Body of pancreas (tissue), 4 donors: ENCODE data around the gene TMPRSS2. TPM values are rescaled to one million over a fixed set of nuclear protein-coding genes. Genes with fewer than 3 reads are reported as not detected.

ENCODE experiments used
- ATAC-seq: fragments of 150-250 bp; one replicate; pipeline ENCODE4 v1.9.1; 2016
- DNase-seq, 4 donors: peaks; one replicate each; pipeline ENCODE4 v3.0.0-alpha.2; 2019
- H3K27ac ChIP-seq, 4 donors: fragments of 200-600 bp; sonication (generic); 1 replicate in 3 of 4; 2 replicates in 1 of 4; pipeline versions ENCODE4 v1.5.1 to v1.6.1; 2016 to 2019; ENCODE audit warnings: mild to moderate bottlenecking in 1 of 4, mixed read lengths in 1 of 4, moderate library complexity in 1 of 4
- H3K27me3 ChIP-seq, 2 donors: fragments of 200-600 bp; sonication (generic); one replicate each; pipeline ENCODE4 v1.6.0; 2016; ENCODE audit warnings: mild to moderate bottlenecking in 1 of 2
- H3K36me3 ChIP-seq, 2 donors: fragments of 200-600 bp; sonication (generic); replicated peaks in 1 of 2; 2 replicates each; pipeline ENCODE4 v1.5.1; 2016; ENCODE audit warnings: low read depth in 2 of 2; ENCODE audit not compliant: insufficient read depth in 1 of 2
- H3K4me1 ChIP-seq: fragments of 200-600 bp; sonication (generic); one replicate; pipeline ENCODE4 v1.6.0; 2016
- H3K4me3 ChIP-seq, 2 donors: fragments of 200-600 bp; sonication (generic); 1 replicate in 1 of 2; 2 replicates in 1 of 2; pipeline ENCODE4 v1.5.1; 2016 to 2019
- H3K9me3 ChIP-seq, 3 donors: fragments of 200-600 bp; sonication (generic); 1 replicate in 2 of 3; 2 replicates in 1 of 3; pipeline ENCODE4 v1.5.1; 2016
- CTCF ChIP-seq, 7 experiments: fragments of 450-650 bp in 4 of 7; fragments of 200-600 bp in 3 of 7; sonication (generic) in 3 of 7; IDR thresholded peaks; one replicate each; pipeline ENCODE4 v1.5.1; 2016 to 2019; ENCODE audit warnings: antibody characterized with exemption in 7 of 7
- POLR2A ChIP-seq, 3 donors: fragments of 450-650 bp; IDR thresholded peaks; one replicate each; pipeline ENCODE4 v1.6.1; 2016; ENCODE audit warnings: antibody characterized with exemption in 3 of 3, mild to moderate bottlenecking in 2 of 3
- WGBS, 2 donors: methylation state at CpG; one replicate each; pipeline ENCODE4 v1.1.5; 2017; 5-methylcytosine and 5-hydroxymethylcytosine counted together
- intact Hi-C: fragments of 100-400 bp; cut with DNase I; formaldehyde crosslinking; loops from one replicate; pipeline ENCODE4 v1.15.1; 2023
- total RNA-seq, 2 donors: library from RNA; depleted of rRNA; stranded (reverse); fragments of >200 nt; gene quantifications; one replicate each; pipeline ENCODE4 v1.1.0, GENCODE V29; 2016

The TMPRSS2 gene
- total RNA-seq, 2 donors from 2014 or later, result 45.7 to 60.3 TPM

GRCh38 chr21:41428311-41428710 is 79.6 kb downstream of the TMPRSS2 start:
- intact Hi-C loops, result no loop called here
- TF ChIP-seq POLR2A (IDR thresholded peaks at IDR 0.05) (no peak), CTCF (IDR thresholded peaks at IDR 0.05) (no peak)
- Histone ChIP-seq H3K27me3 (no peaks in the 10 kb centered on the region), H3K36me3 (peaks cover 0 to 7% of the 10 kb centered on the region in 2 donors), H3K4me3 (no peak overlapping the region), H3K4me1 (peaks cover 7% of the 10 kb centered on the region), H3K27ac (no peak overlapping the region), H3K9me3 (no peaks in the 10 kb centered on the region)
- WGBS, 2 donors, result 94 to 99% methylated on average over 8 of the region's 8 CpGs
- ATAC-seq (no peak), DNase-seq (no peak)

- ATAC-seq, result no peak
- WGBS, 2 donors, result 90% methylated on average over 8 of the region's 8 CpGs
- no peak overlapping the region for H3K27ac ChIP-seq
Measured at GRCh38 chr21:41427556-41427955, 80.4 kb downstream of the TMPRSS2 start.

DNA sequence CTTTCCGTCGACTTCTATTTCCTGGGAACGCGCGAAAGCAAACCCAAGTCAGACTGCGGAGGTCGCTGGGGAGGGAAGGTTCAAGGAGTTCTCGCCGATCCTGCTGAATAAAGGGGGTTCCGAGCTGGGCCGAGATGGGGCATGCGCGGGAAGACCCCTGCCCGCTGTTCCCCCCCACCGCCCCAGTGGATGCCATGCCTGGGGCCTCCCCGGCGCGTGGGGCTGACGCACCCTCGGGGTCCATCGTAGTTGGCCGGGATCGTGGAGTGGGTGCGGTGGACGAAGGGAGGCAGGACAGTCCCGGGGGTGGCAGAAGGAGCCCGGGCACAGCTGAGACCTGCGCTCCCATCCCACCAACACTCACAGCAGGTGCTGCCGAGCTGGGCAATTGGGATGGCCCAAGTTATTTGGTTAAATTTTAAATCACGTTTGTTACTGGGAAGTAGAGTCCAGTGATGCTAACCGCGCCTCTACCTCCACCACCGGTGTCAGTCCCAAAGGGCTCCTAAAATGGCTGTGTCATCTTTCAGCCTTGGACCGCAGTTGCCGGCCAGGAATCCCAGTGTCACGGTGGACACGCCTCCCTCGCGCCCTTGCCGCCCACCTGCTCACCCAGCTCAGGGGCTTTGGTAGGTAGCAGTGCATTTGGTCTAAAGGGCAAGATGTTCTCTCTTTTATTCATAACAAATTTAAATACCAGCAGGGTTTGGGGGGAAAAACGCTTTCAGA is 81.1 kb downstream of the TMPRSS2 start:
- no peaks in the 10 kb centered on the region for H3K9me3 ChIP-seq
- H3K4me3 ChIP-seq, result peak overlapping the region; percentile 64 to 74
- 30% methylated on average over 30 to 41 of the region's 41 CpGs for WGBS, 2 donors
- peak overlapping the region in 2 of 4 donors; percentile 59 to 64 for H3K27ac ChIP-seq
- H3K27me3 ChIP-seq, result no peaks in the 10 kb centered on the region
- intact Hi-C loops, result no loop called here
- peaks cover 7% of the 10 kb centered on the region for H3K4me1 ChIP-seq
- TF ChIP-seq POLR2A (IDR thresholded peaks at IDR 0.05) (no peak), CTCF (IDR thresholded peaks at IDR 0.05) (no peak)
- no peaks in the 10 kb centered on the region for H3K36me3 ChIP-seq
- ATAC-seq (peak; percentile 17), DNase-seq (no peak)

More at GRCh38 chr21:41427556-41427955, 80.4 kb downstream of the TMPRSS2 start:
- intact Hi-C loops, result no loop called here
- no peaks in the 10 kb centered on the region for H3K27me3 ChIP-seq
- peaks cover 7% of the 10 kb centered on the region for H3K4me1 ChIP-seq
- no peaks in the 10 kb centered on the region for H3K9me3 ChIP-seq
- TF ChIP-seq CTCF (IDR thresholded peaks at IDR 0.05), result no peak
- TF ChIP-seq POLR2A (IDR thresholded peaks at IDR 0.05), result no peak
- H3K4me3 ChIP-seq, result no peak overlapping the region
- peaks cover 0 to 6% of the 10 kb centered on the region in 2 donors for H3K36me3 ChIP-seq
- DNase-seq, result no peak

DNA sequence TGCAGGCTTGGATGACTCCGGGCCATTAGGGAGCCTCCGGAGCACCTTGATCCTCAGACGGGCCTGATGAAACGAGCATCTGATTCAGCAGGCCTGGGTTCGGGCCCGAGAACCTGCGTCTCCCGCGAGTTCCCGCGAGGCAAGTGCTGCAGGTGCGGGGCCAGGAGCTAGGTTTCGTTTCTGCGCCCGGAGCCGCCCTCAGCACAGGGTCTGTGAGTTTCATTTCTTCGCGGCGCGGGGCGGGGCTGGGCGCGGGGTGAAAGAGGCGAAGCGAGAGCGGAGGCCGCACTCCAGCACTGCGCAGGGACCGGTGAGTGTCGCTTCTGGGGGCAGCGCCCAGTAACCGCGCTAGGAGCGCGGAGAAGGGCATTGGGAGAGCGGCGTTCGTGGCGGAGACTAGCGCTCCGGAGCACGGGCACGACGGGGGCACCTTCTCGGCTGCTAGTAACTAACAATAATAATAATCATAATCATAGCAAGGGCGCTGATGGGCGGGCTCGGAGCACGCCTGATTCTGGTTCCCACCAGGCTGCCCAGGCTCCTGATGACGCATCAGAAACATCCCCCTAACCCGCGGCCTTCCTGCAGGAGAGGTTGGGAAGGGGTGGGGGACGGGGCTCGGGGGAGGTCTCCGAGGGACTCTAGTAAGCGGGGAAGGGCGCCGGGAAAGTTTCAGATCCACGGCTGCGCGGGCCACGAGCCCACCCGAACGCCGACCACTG is 81.8 kb downstream of the TMPRSS2 start, which contains the start of gene MX1:
MX1 (plus strand) TSS at position 286 of the 722 bp plus-strand sequence. CDS start 5,832 bp downstream, outside the sequence.
- intact Hi-C loops, result no loop called here
- Histone ChIP-seq H3K36me3 (no peaks in the 10 kb centered on the region), H3K4me3 (peak within 1 kb of the TSS; percentile 64 to 74), H3K9me3 (no peaks in the 10 kb centered on the region), H3K4me1 (peaks cover 10% of the 10 kb centered on the region), H3K27me3 (no peaks in the 10 kb centered on the region), H3K27ac (peak within 1 kb of the TSS in 3 of 4 donors; percentile 59 to 64 (median 59))
- peak; percentile 74 to 80 (median 77) for DNase-seq
- TF ChIP-seq CTCF (IDR thresholded peaks at IDR 0.05) (no peak), POLR2A (IDR thresholded peaks at IDR 0.05) (peak; percentile 47 to 85 (median 84))
- peak; percentile 86 for ATAC-seq
- 0 to 2% methylated on average over 8 to 59 of the region's 65 CpGs for WGBS, 2 donors
